A204.1 (cell line): ENCODE data around the gene ANKRD34A.

Experiments
- FAIRE-seq: peaks from 2 replicates; lab custom pipeline; 2012; peaks lifted over from hg19 to GRCh38; lab: Jason Lieb, UNC

The ANKRD34A gene

DNA sequence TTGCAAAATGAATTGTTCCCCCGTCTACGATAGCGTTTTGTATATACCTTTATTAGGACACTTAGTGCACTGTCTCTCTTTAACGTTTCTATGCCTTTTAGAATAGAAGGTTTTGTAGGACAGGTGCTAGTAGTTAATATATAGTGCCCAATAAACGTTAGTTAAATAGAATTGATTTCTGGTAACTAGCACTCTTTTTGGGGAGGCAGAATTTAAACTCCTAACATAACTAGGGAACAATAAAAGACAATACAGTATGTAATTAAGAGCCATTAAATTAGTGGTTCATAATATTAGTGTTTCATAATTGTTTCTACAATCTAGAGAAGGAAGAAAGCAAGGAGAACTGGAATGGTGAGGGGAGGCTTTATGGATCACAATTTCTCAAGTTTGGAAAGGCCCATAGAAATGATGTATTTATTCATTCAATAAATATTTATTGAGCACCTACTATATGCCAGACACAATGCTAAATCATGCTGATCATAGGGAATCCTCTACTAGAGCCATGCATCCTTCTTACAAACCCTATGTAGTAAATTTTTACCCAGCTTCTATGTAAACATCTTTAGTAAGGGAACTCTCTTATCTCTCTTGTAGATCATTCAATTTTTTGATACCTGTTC is 857 bp upstream of the ANKRD34A start:
- FAIRE-seq = no peak

DNA sequence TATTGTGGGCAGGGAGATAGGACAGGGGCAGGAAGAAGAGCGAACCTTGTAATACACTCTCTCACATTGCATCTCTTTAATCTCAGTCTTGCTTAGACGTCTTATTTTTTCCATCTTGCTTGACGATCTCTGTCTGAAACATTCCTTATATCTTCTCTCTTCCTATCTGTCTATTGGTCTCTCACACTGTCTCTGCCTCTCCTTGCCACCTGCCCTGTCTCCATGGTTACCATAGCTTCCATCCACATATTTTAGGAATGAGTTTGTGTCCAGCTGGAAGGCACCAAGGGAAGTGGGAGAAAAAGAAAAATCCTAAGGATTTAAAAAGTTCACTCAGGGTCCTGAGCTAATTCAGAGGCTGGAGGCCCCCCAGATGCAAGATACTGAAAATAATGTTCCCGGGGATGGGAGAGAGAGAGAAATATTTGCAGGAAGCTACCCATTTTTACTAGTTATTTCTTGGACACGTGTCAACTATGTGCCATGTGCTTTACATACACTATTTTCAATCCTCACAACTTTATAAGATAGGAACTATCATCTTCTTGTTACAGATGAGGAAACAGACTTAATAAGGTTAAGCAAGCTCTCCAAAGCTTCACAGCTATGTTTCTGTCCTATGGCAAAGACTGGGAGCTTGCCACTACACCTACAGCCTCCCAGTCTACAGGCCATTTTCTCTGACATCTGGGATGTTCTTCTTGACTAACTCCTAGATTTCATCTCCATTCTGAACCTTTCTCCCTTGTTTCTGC is 933 bp downstream of the ANKRD34A start:
- no peak for FAIRE-seq

DNA sequence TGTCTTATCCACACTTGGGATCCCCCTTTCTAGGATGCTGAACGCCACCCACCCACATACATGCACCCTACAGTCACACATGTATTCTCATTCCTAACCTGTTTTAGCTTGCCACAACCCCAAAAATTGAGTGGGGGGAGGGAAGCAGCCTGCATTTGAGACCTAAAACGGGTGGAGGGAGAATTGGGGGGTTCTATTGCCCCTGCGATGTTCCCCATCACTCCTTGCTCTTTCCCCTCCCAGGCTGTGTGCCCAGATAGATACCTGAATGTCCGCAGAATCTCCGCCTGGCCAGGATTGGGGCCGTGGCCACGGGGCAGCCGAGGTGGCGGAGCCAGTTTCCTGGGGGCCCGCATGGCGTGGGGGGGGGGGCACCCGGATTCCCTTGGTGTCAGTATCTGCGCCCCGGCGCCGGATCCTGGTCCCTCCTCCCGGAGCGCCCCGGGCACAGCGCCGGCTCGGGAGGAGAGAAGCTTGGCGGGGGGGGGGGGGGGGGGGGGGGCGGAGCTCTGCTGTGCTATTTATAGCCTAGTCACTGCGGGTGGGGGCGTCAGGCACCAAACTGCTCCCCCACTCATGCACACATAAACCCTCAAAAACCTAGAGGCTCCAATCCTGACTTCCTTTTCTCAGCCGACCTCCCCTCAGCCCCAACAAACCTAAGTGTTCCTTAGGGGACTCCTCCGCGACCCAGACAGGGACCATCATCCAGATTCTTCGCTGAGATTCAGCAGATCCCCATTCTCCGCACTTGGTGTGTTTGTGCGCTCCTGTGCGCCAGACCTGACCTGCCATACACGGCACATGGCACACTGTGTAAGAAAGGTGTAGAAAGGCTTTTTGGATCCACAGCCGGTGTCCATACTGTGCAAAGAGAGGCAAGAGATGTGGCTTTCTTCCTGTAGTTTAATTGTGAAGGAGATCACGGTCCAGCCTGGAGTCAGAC is 1.9 kb downstream of the ANKRD34A start:
- FAIRE-seq = no peak

DNA sequence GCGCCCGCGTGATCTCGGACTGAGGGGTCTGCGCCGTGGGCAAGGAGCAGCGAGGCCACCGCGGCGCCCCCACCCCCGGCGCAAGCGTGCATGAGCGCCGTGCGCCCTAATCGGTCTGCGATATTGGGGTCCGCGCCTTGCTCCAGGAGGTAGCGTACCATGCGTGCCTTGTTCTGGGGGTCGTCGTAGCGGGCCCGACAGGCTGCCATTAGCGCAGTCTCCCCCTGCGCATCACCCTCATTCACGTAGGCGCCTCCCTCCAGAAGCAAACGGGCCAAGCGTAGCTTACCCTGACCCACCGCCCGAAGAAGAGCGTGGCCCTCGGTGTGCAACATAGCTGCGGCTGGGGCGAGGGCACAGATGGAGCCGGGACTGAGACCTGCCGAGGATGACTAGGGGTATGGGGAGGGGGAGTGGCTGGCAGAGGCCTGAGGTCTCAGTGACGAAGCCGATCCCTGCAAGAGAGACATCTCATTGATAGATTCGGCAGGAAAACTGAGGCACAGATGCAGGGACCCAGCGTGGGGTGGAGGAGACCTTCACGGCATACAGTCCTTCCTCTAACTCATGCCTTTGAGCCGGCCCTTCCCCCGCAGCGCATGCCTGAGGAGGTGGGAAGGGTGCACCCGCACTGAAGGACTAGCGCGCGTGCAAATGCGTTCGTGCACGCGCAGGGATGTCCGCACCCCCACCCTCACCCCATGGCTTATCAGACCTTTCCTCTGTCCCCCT is 2.8 kb downstream of the ANKRD34A start:
- no peak for FAIRE-seq

DNA sequence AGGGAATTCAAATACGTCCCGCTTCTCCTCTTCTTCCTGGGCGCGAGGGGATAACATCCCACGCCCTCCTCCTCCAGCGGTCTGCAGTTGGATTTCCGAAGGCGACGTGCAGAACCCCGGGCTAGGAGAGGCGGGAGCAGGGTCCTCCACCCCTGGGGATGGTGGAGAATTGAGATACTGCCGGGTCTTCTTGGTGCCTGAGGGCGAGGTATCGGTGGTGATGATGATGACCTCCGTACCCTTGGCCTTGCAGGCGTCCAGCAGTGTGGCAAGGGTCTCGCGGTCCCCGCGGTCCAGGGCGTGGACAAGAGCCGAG is 3.3 kb downstream of the ANKRD34A start:
- FAIRE-seq = no peak

DNA sequence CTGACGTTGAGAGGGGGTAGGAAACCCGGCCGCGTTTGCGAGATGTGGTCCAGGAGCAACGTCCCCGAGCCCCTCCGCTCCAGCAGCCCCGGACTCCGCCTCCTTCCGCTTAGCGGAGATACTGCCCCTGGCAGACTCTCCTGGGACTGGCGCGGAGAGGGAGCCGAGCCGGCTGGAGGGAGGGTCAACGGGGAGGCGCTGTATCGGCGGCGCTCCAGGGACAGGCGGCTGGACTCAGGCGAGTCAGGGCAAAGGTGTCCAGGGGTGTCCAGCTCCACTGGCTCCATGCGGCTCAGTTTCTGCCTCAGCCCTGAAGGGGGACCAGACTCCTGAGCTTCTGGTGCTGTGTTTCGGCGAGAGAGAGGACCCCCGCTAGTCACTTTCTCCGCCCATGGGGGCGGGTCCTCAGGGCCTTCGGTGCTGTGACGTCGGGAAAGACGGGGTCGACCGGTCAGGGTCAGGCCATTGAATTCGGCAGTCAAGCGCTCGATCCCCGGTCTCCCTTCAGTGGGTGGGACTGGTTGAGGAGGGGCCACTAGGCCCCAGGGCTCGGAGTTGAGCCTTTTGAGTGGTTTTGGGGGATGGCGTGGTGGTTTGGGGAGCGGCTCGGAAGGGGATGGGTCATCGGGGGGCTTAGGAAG is 3.8 kb downstream of the ANKRD34A start:
- no peak for FAIRE-seq

DNA sequence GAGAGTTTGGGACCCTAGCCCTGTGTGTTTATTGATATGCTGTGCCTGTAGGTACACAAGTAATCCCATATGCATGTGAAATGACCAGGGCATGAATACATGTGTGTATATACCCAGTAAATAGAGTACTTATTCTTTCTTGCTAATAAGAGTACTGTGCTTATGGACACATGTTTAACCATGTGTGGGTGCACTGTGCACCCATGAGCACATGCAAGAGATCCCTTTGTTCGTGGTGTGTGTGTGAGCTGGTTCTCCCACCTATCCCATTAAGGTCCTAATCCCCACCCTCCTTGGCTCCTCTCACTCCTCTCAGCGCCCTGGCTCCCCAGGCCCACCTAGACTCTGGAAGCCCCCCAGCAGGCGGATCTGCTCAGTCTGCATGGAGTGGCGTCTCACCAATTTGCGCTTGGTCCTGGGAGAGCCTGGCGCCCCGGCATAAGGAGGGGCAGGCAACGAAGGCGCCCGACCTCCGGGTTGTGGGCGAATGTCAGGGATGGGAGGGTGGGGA is 4.4 kb downstream of the ANKRD34A start:
- no peak for FAIRE-seq

DNA sequence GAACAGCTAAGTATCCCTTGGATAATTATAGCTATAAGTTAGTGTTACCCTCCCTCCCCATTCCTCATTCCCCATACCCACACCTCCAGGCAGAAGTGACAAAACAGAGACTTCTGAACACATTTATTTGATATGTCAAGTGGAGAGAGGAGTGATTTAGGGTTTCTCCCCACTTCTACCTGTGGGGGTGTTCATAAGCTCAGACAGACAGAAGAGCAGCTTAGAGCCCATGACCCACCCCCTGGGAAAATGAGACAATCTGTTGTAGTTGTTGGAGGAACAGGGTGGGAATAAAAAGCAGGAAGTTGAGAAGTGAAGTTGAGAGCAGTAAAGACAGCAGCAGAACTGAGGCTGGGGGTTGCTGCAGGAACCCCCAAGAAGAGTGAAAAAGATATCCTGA is 5.0 kb downstream of the ANKRD34A start:
- FAIRE-seq = no peak

DNA sequence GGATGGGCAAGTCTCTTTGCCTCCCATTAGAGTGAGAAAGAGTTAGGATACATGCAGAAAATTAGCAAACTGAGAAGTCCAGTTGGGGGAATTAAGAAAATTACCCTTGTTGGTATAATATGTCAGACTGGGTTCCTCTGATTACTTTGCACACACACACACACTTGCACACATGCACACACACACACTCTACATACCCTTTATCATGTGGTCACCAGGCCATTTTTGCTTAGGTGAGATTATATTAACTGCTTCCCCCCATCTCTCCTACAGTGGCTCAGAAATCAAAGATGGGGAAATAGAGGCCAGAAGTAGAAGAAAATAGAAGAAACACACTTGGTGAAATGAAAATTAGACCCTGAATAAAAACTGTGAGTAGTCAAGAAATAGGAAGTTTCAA is 5.6 kb downstream of the ANKRD34A start:
- no peak for FAIRE-seq

DNA sequence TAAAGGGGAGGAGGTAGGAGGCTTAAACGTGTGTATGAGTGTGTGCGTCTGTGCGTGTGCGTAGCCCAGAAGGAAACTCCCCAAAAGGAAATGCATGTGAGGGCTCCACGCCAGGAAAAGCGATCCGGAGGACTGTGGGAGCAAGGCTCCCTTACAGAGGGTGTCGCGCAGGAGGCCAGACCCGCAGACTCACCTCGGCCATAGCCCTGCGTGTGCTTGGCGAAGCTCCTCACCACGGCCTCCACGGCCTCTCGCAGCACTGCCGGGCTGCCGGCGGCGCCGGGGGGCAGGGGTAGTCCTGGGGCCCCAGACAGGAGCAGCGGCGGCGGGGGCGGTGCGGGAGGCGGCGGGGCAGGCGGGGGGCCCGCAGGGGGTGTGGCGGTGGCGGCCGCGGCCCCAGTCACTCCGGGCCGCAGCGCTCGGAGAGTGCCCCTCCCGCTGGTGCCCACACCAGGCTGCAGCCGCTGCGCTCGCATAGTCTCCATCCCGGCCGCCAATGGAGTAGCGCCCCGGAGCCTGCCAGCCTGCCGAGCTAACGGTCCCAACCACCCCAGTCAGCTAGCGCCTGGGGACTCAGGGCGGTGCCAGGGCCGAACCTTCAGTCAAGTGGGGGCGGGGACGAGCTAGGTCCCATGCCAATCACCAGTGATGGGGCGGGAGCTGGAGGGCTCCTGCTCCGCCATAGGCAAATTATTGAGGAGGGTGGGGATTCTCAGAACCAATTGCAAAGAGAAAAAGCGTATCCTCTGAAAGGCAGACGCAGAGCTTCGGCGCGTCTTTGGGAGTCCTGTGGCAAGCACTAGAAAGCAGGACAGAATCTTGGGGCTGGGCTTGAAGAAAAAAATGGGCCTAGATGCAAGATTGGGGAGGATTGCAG is 6.7 kb downstream of the ANKRD34A start, which contains the start of gene LIX1L:
Gene LIX1L, minus strand, starts transcription at position 575 of the 877 bp plus-strand sequence. Its CDS starts 90 bp downstream, at position 485.
- peak; percentile 96 for FAIRE-seq

DNA sequence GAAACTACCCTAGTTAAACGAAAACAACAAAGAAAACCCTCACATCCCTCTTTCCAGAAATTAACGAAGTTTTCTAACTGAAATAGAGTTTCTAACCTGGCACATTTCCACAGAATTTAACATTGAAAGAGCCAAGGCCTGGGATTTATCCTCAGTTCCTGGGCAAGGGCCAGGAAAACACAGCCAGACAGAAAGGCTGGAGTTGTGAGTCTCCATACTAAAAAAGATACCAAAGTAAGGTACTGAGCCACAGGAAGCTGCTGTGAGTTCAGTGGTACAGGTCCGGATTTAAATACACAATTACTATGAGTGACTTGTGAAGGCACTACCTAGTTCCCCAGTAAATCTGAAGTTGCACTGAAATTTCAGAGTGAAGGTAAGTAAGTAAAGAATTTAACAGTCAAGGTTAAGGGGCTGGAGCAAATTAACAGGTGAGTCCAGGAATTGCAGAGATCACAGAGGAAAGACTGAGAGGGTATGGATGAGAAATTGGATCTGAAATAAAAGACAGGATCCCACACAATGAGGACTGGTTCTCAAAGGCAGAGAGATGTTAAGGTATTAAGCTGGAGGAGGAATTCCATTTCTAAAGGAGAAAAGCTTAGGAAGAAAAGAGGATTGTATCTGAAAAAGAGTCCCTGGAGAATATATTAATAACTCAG is 7.5 kb downstream of the ANKRD34A start:
- no peak for FAIRE-seq

DNA sequence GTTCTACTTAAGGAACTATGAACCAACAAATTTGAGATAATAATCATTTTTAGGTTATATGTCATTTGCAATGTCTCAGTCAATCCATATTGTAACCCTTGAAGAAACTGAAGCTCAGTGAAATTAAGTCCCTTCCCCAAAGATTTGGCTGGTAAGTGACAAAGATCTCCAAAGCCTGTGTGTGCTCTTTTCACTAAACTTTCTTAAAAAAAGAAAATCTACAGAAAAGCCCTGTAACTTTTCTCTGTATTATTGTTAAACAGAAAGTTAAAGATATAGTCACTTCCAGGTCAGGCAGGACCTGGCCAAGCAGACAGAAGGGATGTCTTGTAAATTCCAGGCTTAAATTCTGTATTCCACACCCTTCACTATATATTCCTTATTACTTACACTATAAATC is 8.0 kb downstream of the ANKRD34A start:
- no peak for FAIRE-seq

DNA sequence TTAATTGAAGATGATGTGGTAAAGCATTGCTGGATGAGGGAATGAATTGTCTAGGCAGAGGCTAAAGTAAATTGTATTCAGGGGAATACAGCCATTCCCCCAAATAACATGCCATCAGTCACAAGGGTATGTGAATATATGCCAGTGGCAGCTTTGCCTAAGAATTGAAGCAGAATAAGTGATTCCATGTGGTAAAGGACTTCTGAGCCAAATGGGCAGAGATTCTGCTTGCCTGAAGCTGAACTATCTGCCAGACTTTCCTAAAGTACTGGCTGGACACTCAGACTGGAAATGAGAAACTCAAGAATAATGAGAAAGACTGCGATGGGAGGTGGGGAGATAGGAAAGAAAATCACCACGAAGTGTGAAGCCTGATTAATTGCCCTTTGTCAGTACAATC is 8.9 kb downstream of the ANKRD34A start:
- no peak for FAIRE-seq

DNA sequence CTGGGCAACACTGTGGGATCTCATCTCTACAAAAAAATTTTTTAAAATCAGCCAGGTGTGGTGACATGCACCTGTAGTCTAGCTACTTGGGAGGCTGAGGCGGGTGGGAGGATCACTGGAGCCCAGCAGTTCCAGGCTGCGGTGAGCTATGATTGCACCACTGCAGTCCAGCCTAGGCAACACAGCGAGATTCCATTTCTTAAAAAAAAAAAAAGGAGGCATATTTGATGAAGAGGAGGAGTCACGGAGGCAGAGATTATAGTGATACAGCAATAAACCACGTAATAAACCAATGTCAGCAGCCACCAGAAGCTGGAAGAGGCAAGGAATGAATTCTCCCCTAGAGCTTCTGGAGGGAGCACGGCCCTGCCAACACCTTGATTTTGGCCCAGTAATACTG is 10.5 kb downstream of the ANKRD34A start:
- FAIRE-seq = no peak

DNA sequence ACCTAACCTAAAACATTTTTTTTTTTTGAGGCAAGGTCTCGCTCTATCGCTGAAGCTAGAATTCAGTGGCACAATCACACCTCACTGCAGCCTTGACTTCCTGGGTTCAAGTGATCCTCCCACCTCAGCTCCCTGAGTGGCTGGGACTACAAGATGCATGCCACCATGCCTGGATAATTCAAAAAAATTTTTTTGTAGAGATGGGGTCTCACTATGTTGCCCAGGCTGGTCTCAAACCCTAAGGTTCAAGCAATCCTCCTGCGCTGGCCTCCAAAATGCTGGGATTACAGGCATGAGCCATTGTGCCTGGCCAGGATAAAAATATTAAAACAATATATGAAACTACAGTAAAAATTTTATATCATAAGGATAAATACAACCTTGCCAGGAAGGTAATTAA is 11.5 kb downstream of the ANKRD34A start:
- FAIRE-seq = no peak

DNA sequence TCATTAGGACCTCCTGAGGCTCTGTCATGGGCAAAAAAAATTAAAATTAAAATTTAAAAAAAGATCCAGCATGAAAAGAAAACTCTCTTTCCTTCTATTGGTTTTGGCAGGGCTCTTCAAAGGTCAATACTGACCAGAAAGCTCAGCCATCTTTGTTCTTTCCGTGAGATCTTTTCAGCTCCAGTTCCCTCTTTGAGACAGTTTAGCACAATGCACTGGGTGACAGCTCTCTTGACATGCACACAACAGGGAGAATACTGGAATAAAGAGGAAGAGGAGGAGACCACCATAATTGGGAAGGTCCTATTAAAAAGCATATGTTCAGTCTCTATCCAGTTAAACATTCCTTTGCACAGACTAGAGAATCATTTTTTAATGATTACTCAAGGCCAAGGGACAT is 12.8 kb downstream of the ANKRD34A start:
- no peak for FAIRE-seq

DNA sequence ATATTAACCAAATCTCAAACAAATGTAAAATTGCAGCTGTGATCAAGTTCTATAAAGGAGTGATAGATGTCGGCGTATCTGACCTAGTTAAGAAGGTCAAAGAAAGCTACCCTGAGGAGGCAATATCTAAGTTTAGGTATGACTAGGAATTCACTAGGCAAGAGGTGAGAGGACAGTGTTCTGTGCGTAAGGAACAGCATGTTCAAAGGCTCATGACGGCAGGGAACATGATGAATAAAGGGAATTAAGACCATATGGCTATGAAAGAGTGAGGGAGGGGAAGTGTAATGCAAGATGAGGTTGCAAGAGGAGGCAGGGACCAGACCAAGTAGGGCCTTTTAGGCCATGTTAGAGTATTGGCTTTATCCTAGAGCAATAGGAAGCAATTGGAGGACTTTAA is 15.2 kb downstream of the ANKRD34A start:
- no peak for FAIRE-seq

DNA sequence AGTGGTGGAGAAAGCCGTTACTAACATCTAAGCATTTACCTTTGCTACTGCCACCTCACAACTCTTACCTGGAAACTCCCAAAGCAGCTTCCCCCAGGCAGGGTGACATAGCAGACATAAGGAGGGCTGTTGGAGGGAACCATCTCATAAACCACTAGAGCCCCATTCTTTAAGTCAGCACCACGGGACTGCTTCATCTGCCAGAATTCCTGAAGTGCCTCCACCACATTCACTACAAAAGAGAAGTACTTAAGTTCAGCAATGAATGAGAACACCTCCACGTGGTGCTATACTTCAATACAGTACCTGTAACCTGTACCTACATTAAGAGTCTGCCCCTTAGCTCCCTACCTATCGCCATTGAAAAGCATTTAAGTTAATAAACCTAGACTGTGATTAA is 16.8 kb downstream of the ANKRD34A start:
- no peak for FAIRE-seq

DNA sequence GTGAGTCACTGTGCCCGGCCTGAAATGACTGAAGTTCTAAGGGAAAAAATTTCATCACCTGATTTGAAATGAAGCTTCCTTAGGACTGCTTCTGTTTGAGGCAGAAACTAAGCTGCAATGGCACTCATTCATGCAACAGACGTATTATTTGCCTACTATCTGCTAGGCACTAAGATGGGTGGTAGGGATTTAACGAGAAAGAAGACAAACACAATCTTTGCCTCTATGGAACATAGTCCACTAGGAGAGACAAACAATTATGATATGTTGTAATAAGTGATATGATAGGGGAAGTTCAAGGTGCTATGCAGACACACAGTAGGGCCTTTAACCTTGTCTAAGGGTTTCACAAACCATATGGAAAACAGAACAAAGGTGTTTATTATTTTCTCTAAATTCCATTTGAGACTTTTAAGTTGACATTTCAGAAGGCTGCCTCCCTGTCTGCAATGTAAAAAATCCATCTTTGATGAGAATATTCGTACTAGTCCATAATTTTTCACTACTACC is 17.8 kb downstream of the ANKRD34A start:
- no peak for FAIRE-seq

DNA sequence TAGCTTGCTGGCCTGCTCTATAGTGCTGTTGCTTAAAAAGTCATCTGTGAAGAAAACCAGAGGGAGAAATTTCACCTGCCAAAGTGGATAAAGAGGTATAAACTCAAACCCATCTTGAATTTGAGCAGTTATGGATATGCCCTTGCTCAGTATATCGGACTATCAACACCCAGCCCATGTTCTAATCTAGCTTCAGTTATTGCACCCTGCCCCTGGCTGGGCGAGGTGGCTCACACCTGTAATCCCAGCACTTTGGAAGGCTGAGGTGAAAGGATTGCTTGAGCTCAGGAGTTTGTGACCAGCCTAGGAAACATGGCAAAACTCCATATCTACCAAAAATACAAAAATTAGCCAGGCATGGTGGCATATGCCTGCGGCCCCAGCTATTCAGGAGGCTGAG is 19.8 kb downstream of the ANKRD34A start:
- FAIRE-seq = no peak
